Measurements from ENCODE around the gene GRPR.

The GRPR gene

DNA sequence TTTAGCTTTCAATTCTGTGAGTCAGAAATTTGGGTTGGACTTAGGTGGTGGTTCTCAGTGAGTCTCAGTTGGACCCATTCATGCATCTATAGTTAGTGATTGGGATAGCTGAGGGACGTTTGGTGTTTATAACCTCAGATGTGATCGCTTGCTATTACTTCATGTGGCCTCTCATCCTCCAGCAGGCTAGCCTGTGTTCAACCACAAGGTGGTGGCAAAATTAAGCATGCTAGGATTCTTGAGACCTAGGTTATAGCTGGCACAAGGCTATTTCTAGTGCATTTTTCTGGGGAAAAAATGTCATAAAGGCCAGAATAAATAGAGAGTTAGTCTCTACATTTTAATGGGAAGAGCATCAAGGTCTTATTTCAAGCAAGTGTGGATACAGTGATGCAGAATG lies 10.9 kb upstream of the GRPR start:
- Histone ChIP-seq H3K79me2 (ENCODE audit: control insufficient read depth, insufficient read depth, low read length) (no peaks in the 10 kb centered on the region), H3K9ac (ENCODE audit: low read length) (no peak overlapping the region), H4K5ac (ENCODE audit: low read length) (no peak overlapping the region), H3K18ac (ENCODE audit: low read length) (no peak overlapping the region), H3K23ac (ENCODE audit: low read length) (no peak overlapping the region), H2BK120ac (ENCODE audit: low read depth, low read length) (no peak overlapping the region), H2AK5ac (ENCODE audit: low read length) (no peak overlapping the region), H3K4me2 (ENCODE audit: low read length) (no peak overlapping the region), H2BK5ac (ENCODE audit: low read length) (no peak overlapping the region), H3K4me1 (ENCODE audit: control insufficient read depth, low read depth, low read length) (no peaks in the 10 kb centered on the region), H3K4ac (ENCODE audit: low read depth, low read length) (no peak overlapping the region), H3K4me3 (ENCODE audit: low read length) (no peak overlapping the region), H3K36me3 (ENCODE audit: control insufficient read depth, insufficient read depth, low read length) (no peaks in the 10 kb centered on the region), H3K56ac (ENCODE audit: low read length) (no peak overlapping the region), H4K8ac (ENCODE audit: low read depth, low read length) (no peak overlapping the region), H2BK15ac (replicated peaks; ENCODE audit: low read depth) (no peak overlapping the region), H3K79me1 (ENCODE audit: low read length) (no peaks in the 10 kb centered on the region), H3K27ac (ENCODE audit: low read depth, low read length) (no peak overlapping the region), H3K27me3 (ENCODE audit: insufficient read depth, low read length, poor library complexity) (no peaks in the 10 kb centered on the region)
- no CpG with 5 or more reads among the region's 2 CpGs for WGBS (ENCODE audit: extremely low coverage, insufficient coverage, low lambda C conversion rate)
- no peak for DNase-seq

DNA sequence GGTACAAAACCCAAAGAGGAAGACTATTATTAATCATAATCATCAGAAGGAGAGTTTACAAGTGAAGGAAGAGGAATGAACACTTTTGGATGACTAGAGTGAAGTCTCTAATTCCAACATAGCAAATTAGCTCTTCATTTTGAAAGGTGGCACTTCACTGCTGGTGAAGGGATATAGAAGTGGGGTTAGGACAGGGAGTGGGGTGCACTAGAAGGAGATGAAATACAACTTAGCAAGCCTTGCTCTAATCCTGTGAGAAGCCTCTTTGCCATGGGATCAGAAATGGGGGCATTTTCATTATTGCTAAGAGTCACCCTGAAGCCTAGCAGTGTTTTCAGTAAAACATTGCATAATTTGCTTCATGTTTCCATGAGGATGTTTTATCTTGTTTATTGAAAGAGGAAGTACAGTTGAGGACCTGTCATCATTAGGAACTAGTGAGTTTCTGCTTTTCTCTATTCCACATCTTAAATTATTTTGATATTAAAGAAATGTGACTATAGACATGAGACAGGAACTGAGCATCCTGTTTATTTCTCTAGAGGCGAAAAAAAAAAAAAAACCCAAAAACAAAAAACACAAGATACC lies 9.3 kb upstream of the GRPR start:
- no peak overlapping the region for H3K27ac ChIP-seq (ENCODE audit: low read depth, low read length)
- H3K4me1 ChIP-seq (ENCODE audit: control insufficient read depth, low read depth, low read length): no peaks in the 10 kb centered on the region
- H4K8ac ChIP-seq (ENCODE audit: low read depth, low read length): no peak overlapping the region
- DNase-seq: no peak
- H3K23ac ChIP-seq (ENCODE audit: low read length): no peak overlapping the region
- H2BK15ac ChIP-seq (replicated peaks; ENCODE audit: low read depth): no peak overlapping the region
- no peaks in the 10 kb centered on the region for H3K27me3 ChIP-seq (ENCODE audit: insufficient read depth, low read length, poor library complexity)
- no CpG with 5 or more reads among the region's 1 CpG for WGBS (ENCODE audit: extremely low coverage, insufficient coverage, low lambda C conversion rate)
- H2BK120ac ChIP-seq (ENCODE audit: low read depth, low read length): no peak overlapping the region
- H3K9ac ChIP-seq (ENCODE audit: low read length): no peak overlapping the region
- no peak overlapping the region for H3K4me3 ChIP-seq (ENCODE audit: low read length)
- H3K56ac ChIP-seq (ENCODE audit: low read length): no peak overlapping the region
- no peak overlapping the region for H3K4ac ChIP-seq (ENCODE audit: low read depth, low read length)
- no peak overlapping the region for H4K5ac ChIP-seq (ENCODE audit: low read length)
- H3K79me1 ChIP-seq (ENCODE audit: low read length): no peaks in the 10 kb centered on the region
- no peak overlapping the region for H2AK5ac ChIP-seq (ENCODE audit: low read length)
- H2BK5ac ChIP-seq (ENCODE audit: low read length): no peak overlapping the region
- H3K79me2 ChIP-seq (ENCODE audit: control insufficient read depth, insufficient read depth, low read length): no peaks in the 10 kb centered on the region
- no peak overlapping the region for H3K4me2 ChIP-seq (ENCODE audit: low read length)
- no peak overlapping the region for H3K18ac ChIP-seq (ENCODE audit: low read length)
- H3K36me3 ChIP-seq (ENCODE audit: control insufficient read depth, insufficient read depth, low read length): no peaks in the 10 kb centered on the region

DNA sequence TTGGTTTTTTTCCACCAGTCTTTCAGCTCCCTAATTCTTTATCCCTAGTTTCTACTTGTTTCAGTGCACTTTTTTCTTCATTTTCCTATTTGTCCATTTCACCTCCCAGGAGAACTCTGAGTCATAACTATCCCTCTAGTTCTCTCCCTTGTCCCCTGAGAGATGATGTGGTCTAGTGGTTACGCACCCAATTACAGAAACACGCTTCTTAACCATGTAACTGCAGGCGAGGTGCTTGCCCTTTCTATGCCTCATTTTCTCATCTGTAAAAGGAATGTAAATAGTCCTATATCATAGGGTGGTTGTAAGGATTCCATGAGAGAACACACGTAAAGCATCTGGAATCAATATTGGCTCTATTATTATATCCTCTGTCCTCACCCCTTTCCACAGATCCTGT lies 8.8 kb upstream of the GRPR start:
- H2BK120ac ChIP-seq (ENCODE audit: low read depth, low read length): no peak overlapping the region
- H3K4me1 ChIP-seq (ENCODE audit: control insufficient read depth, low read depth, low read length): no peaks in the 10 kb centered on the region
- H2BK15ac ChIP-seq (replicated peaks; ENCODE audit: low read depth): no peak overlapping the region
- H3K18ac ChIP-seq (ENCODE audit: low read length): no peak overlapping the region
- H3K27ac ChIP-seq (ENCODE audit: low read depth, low read length): no peak overlapping the region
- H4K5ac ChIP-seq (ENCODE audit: low read length): no peak overlapping the region
- H3K4me3 ChIP-seq (ENCODE audit: low read length): no peak overlapping the region
- H3K4me2 ChIP-seq (ENCODE audit: low read length): no peak overlapping the region
- no peaks in the 10 kb centered on the region for H3K27me3 ChIP-seq (ENCODE audit: insufficient read depth, low read length, poor library complexity)
- no peaks in the 10 kb centered on the region for H3K79me2 ChIP-seq (ENCODE audit: control insufficient read depth, insufficient read depth, low read length)
- no peak overlapping the region for H2AK5ac ChIP-seq (ENCODE audit: low read length)
- H3K36me3 ChIP-seq (ENCODE audit: control insufficient read depth, insufficient read depth, low read length): no peaks in the 10 kb centered on the region
- H3K9ac ChIP-seq (ENCODE audit: low read length): no peak overlapping the region
- no peak overlapping the region for H3K23ac ChIP-seq (ENCODE audit: low read length)
- no peak for DNase-seq
- no peaks in the 10 kb centered on the region for H3K79me1 ChIP-seq (ENCODE audit: low read length)
- H3K56ac ChIP-seq (ENCODE audit: low read length): no peak overlapping the region
- H4K8ac ChIP-seq (ENCODE audit: low read depth, low read length): no peak overlapping the region
- H2BK5ac ChIP-seq (ENCODE audit: low read length): no peak overlapping the region
- H3K4ac ChIP-seq (ENCODE audit: low read depth, low read length): no peak overlapping the region
- no CpG with 5 or more reads among the region's 4 CpGs for WGBS (ENCODE audit: extremely low coverage, insufficient coverage, low lambda C conversion rate)

DNA sequence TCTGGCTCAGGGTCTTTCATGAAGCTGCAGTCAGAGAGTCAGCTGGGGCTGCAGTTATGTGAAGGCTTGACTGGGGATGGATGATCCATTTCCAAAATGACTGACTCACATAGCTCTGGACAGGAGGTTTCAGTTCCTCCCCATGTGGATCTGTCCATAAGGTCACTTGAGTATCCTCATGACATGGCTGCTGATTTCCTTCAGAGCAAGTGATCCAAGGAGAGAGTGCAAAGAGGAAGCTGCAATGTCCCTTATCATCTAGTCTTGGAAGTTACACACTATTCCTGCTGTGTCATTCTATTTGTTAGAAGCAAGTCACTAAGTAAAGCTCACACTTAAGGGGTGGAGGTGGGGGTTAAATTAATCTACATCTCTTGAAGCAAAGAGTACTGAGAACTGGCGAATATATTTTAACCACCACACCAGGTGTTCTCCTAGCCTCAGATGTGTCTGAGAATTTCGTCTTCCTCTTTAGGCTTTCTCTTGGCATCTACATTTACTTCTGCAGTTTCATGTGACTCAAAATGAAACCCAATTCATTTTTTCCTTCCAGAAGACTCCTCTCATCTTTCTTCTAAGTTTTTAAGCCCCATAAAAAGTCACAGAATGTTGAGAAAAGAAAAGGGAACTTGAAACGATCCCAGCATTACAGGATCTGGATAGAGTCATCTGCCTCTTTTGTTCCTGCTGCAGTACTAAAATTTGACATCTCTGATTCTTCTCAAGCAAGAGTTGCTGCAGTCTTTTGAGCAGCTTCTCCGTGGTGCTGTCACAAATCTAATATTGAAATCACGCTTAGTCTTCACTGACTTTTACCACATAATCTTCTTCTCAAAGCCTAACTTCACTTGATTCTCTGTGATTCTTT lies 3.8 kb upstream of the GRPR start:
- Histone ChIP-seq H4K8ac (ENCODE audit: low read depth, low read length) (no peak overlapping the region), H3K27me3 (ENCODE audit: insufficient read depth, low read length, poor library complexity) (no peaks in the 10 kb centered on the region), H3K23ac (ENCODE audit: low read length) (no peak overlapping the region), H3K18ac (ENCODE audit: low read length) (no peak overlapping the region), H3K4me2 (ENCODE audit: low read length) (no peak overlapping the region), H3K9ac (ENCODE audit: low read length) (no peak overlapping the region), H3K4me1 (ENCODE audit: control insufficient read depth, low read depth, low read length) (no peaks in the 10 kb centered on the region), H2BK120ac (ENCODE audit: low read depth, low read length) (no peak overlapping the region), H2BK5ac (ENCODE audit: low read length) (no peak overlapping the region), H2BK15ac (replicated peaks; ENCODE audit: low read depth) (no peak overlapping the region), H3K79me1 (ENCODE audit: low read length) (no peaks in the 10 kb centered on the region), H4K5ac (ENCODE audit: low read length) (no peak overlapping the region), H3K36me3 (ENCODE audit: control insufficient read depth, insufficient read depth, low read length) (no peaks in the 10 kb centered on the region), H3K4ac (ENCODE audit: low read depth, low read length) (no peak overlapping the region), H3K27ac (ENCODE audit: low read depth, low read length) (no peak overlapping the region), H3K4me3 (ENCODE audit: low read length) (no peak overlapping the region), H3K79me2 (ENCODE audit: control insufficient read depth, insufficient read depth, low read length) (no peaks in the 10 kb centered on the region), H3K56ac (ENCODE audit: low read length) (no peak overlapping the region), H2AK5ac (ENCODE audit: low read length) (no peak overlapping the region)
- no CpG with 5 or more reads among the region's 5 CpGs for WGBS (ENCODE audit: extremely low coverage, insufficient coverage, low lambda C conversion rate)
- DNase-seq: no peak

DNA sequence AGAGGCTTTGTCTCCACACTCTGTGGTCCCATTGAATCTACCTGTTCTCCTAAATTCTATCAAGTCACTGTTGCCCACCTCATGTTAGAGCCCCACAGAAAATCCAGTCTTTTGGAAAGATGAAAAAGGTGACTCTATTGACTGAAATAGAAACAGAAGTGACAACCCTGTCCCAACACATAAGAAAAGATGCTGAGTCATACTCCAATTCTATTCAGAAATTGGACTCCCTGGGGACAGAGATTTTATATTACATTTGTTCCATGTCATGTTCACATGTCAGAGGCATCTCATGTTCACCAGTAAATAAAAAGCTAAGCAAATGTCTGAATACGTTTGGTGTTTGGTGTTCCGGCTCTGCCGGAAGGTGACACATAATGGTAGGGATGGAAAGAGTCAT lies 2.9 kb upstream of the GRPR start:
- no peak overlapping the region for H2BK120ac ChIP-seq (ENCODE audit: low read depth, low read length)
- H2BK5ac ChIP-seq (ENCODE audit: low read length): no peak overlapping the region
- no peak overlapping the region for H3K56ac ChIP-seq (ENCODE audit: low read length)
- H3K27me3 ChIP-seq (ENCODE audit: insufficient read depth, low read length, poor library complexity): no peaks in the 10 kb centered on the region
- peaks cover 2% of the 10 kb centered on the region for H3K79me2 ChIP-seq (ENCODE audit: control insufficient read depth, insufficient read depth, low read length)
- H2BK15ac ChIP-seq (replicated peaks; ENCODE audit: low read depth): no peak overlapping the region
- H4K5ac ChIP-seq (ENCODE audit: low read length): no peak overlapping the region
- no peak overlapping the region for H3K4me2 ChIP-seq (ENCODE audit: low read length)
- WGBS (ENCODE audit: extremely low coverage, insufficient coverage, low lambda C conversion rate): no CpG with 5 or more reads among the region's 3 CpGs
- H3K4ac ChIP-seq (ENCODE audit: low read depth, low read length): no peak overlapping the region
- H3K23ac ChIP-seq (ENCODE audit: low read length): no peak overlapping the region
- H3K4me1 ChIP-seq (ENCODE audit: control insufficient read depth, low read depth, low read length): no peaks in the 10 kb centered on the region
- H3K4me3 ChIP-seq (ENCODE audit: low read length): no peak overlapping the region
- H3K36me3 ChIP-seq (ENCODE audit: control insufficient read depth, insufficient read depth, low read length): no peaks in the 10 kb centered on the region
- H3K9ac ChIP-seq (ENCODE audit: low read length): no peak overlapping the region
- H3K18ac ChIP-seq (ENCODE audit: low read length): no peak overlapping the region
- no peak overlapping the region for H3K27ac ChIP-seq (ENCODE audit: low read depth, low read length)
- no peak for DNase-seq
- H4K8ac ChIP-seq (ENCODE audit: low read depth, low read length): no peak overlapping the region
- H3K79me1 ChIP-seq (ENCODE audit: low read length): no peaks in the 10 kb centered on the region
- no peak overlapping the region for H2AK5ac ChIP-seq (ENCODE audit: low read length)

Data from mesendoderm (in vitro differentiated cells).